BJ (cell line): ENCODE data around the gene NFASC. TPM values are rescaled to one million over a fixed set of nuclear protein-coding genes. Genes with fewer than 3 reads are reported as not detected.

ENCODE experiments used
- CTCF ChIA-PET: fragments of 350-600 bp; formaldehyde crosslinking; extraction: SDS; loops from one replicate; lab custom pipeline; 2021; ENCODE audit warnings: antibody characterized with exemption, inconsistent platforms; lab: Yijun Ruan, JAX
- POLR2A ChIA-PET: fragments of 300-600 bp; sonication (Branson Sonifier 250); formaldehyde crosslinking; extraction: SDS; loops from one replicate; lab custom pipeline; 2021; ENCODE audit warnings: antibody characterized with exemption; lab: Charles Lee
- DNase-seq: peaks from one replicate; pipeline ENCODE4 v3.0.0-alpha.2; 2011; ENCODE audit warnings: low read depth
- H3K27me3 ChIP-seq: 2 replicates; pipeline ENCODE4 v1.6.0; 2011; ENCODE audit warnings: low read length; ENCODE audit not compliant: control insufficient read depth, insufficient read depth
- H3K36me3 ChIP-seq: 2 replicates; pipeline ENCODE4 v1.5.1; 2011; ENCODE audit warnings: low read length; ENCODE audit not compliant: control insufficient read depth, insufficient read depth
- H3K4me3 ChIP-seq: 2 replicates; pipeline ENCODE4 v1.5.1; 2011; ENCODE audit warnings: low read depth, mild to moderate bottlenecking, control low read depth, low read length
- polyA plus RNA-seq: library from polyadenylated mRNA; depleted of rRNA; stranded (reverse); fragments of >200 nt; gene quantifications from 2 replicates; pipeline ENCODE4 v1.2.3, GENCODE V29; 2011
- TF ChIP-seq, protein P1 (sequence below): IDR thresholded peaks from 2 replicates; pipeline ENCODE4 v1.5.1; 2011; ENCODE audit warnings: low read depth, mild to moderate bottlenecking, control low read depth, inconsistent platforms, low read length, moderate library complexity; ENCODE audit not compliant: insufficient read depth

NFASC gene
- polyA plus RNA-seq, 1 experiment = 10.9 TPM

DNA sequence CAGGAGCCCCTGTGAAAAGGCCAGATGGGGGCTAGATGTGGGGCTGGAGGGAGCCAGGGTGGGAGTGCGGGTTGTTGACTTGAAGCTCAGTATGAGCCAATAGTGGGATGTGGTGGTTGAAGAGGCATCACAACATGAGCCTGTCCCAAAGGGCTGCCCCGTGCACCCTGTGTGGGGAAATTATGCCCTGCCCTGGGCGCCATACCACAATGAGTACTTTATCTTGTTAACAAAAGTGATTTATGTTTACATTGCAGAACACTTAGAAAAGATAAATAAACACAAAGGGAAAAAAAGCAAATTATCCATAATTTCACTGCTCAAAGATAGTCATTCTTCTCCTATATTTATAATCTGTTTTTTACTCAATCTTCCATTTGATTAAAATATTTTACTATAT, 1.6 kb upstream of the NFASC start:
- ChIA-PET POLR2A (no interaction called here), CTCF (no interaction called here)
- DNase-seq = no peak
- no peak overlapping the region for H3K4me3 ChIP-seq
- H3K36me3 ChIP-seq = no peaks in the 10 kb centered on the region
- no peaks in the 10 kb centered on the region for H3K27me3 ChIP-seq
- TF ChIP-seq, protein P1, sequence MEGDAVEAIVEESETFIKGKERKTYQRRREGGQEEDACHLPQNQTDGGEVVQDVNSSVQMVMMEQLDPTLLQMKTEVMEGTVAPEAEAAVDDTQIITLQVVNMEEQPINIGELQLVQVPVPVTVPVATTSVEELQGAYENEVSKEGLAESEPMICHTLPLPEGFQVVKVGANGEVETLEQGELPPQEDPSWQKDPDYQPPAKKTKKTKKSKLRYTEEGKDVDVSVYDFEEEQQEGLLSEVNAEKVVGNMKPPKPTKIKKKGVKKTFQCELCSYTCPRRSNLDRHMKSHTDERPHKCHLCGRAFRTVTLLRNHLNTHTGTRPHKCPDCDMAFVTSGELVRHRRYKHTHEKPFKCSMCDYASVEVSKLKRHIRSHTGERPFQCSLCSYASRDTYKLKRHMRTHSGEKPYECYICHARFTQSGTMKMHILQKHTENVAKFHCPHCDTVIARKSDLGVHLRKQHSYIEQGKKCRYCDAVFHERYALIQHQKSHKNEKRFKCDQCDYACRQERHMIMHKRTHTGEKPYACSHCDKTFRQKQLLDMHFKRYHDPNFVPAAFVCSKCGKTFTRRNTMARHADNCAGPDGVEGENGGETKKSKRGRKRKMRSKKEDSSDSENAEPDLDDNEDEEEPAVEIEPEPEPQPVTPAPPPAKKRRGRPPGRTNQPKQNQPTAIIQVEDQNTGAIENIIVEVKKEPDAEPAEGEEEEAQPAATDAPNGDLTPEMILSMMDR = no peak

GRCh38 chr1:204871405-204872037, 859 bp downstream of the NFASC start:
- no peaks in the 10 kb centered on the region for H3K36me3 ChIP-seq
- no peak for DNase-seq
- TF ChIP-seq, protein P1 = no peak
- H3K4me3 ChIP-seq = no peak overlapping the region
- CTCF ChIA-PET = interaction anchor here (0.5 to 1.2 kb wide), 4 partner anchors 15 to 608 kb away, joined by 3 to 4 read pairs (median 4); no protein-coding TSS in a partner anchor
- H3K27me3 ChIP-seq = no peaks in the 10 kb centered on the region
- POLR2A ChIA-PET = no interaction called here

- DNase-seq = no peak
- no peak overlapping the region for H3K4me3 ChIP-seq
- TF ChIP-seq, protein P1 = no peak
- ChIA-PET CTCF (interaction anchor here (0.7 to 1.7 kb wide), 6 partner anchors 10 to 67 kb away, joined by 3 to 7 read pairs (median 4); no protein-coding TSS in a partner anchor), POLR2A (no interaction called here)
- H3K36me3 ChIP-seq = no peaks in the 10 kb centered on the region
- no peaks in the 10 kb centered on the region for H3K27me3 ChIP-seq
Measured at GRCh38 chr1:204872262-204872881, 1.7 kb downstream of the NFASC start.

GRCh38 chr1:204873176-204873575, 2.5 kb downstream of the NFASC start:
- TF ChIP-seq, protein P1 = no peak
- H3K27me3 ChIP-seq = no peaks in the 10 kb centered on the region
- H3K4me3 ChIP-seq = no peak overlapping the region
- ChIA-PET POLR2A (no interaction called here), CTCF (interaction anchor here (0.8 to 1.7 kb wide), 6 partner anchors 10 to 104 kb away, joined by 3 to 7 read pairs (median 3); no protein-coding TSS in a partner anchor)
- no peak for DNase-seq
- no peaks in the 10 kb centered on the region for H3K36me3 ChIP-seq

- TF ChIP-seq, protein P1 = no peak
- no peak for DNase-seq
- no peaks in the 10 kb centered on the region for H3K27me3 ChIP-seq
- H3K36me3 ChIP-seq = no peaks in the 10 kb centered on the region
- CTCF ChIA-PET = interaction anchor here (0.7 to 1.7 kb wide), 4 partner anchors 9 to 103 kb away, joined by 3 to 7 read pairs (median 4); no protein-coding TSS in a partner anchor
- POLR2A ChIA-PET = no interaction called here
- H3K4me3 ChIP-seq = no peak overlapping the region
Measured at GRCh38 chr1:204873714-204874113, 3.1 kb downstream of the NFASC start.
